Measurements from ENCODE around the gene OXCT2.
"Not testable (repeated sequence)": the region's sequence is repeated elsewhere in the genome, so short reads cannot be mapped to it uniquely, and the experiment has no call there.

The OXCT2 gene

DNA sequence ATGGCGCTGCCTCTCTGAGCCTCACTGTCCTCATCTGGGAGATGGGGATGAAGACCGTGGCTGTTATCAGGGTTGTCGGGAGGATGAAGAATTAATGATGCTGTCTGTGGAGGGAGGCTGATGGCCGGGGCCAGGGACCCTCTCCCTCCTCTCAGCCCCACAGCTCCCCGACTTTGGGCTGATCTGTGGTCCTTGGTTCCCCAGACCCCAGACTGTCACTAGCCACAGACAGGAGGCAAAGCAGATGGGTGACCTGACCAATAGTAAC, 15.9 kb upstream of the OXCT2 start:
- DNase-seq, result not testable (repeated sequence)

DNA sequence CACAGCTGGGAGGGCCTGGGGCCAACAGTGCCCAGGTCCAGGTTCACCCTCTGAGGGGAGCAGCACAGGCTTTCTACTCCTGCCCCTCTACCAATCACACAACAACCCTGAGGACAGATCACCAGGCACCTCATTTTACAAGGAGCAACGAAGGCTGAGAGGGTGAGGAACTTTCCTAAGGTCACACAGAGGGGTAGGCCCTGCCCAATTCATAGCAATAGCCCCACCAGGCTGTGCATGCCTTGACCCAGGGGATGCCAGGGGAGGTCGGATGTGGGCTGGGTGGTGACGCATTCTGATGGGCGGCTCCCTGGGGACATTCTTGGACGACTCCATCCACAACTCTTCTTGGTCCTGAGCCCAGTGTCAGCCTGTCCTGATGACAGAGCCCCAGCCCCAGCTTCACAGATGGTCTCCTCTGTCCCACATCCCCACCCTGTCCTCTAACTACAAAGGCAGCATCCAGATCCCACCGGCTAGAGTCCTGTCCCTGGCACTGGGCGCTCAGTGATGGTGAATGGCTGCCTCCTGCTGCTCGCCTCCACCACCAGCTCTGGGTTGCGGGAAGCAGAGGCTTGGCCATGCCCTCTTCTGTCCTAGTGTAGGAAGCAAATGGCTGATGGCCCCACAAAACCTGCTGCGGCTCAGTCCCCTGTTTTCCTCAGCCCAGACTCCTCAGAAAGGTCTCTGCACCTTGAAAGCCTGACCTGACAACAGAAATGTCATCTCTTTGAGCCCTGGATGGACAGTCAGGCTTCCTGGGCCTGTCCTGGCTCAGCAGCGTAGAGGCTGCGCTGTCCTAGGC, 15.4 kb upstream of the OXCT2 start:
- not testable (repeated sequence) for DNase-seq

DNA sequence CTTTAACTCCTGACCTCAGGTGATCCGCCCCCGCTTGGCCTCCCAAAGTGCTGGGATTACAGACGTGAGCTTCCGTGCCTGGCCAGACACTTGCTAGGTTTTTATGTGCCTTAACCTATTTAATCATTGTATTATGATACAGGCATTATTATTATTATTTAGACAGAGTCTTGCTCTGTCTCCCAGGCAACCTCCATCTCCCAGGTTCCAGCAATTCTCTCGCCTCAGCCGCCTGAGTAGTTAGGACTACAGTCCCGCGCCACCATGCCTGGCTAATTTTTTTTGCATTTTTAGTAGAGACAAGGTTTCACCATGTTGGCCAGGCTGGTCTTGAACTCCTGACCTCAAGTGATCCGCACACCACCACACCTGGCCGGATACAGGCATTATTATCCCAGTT, 11.5 kb upstream of the OXCT2 start:
- DNase-seq, result not testable (repeated sequence)

DNA sequence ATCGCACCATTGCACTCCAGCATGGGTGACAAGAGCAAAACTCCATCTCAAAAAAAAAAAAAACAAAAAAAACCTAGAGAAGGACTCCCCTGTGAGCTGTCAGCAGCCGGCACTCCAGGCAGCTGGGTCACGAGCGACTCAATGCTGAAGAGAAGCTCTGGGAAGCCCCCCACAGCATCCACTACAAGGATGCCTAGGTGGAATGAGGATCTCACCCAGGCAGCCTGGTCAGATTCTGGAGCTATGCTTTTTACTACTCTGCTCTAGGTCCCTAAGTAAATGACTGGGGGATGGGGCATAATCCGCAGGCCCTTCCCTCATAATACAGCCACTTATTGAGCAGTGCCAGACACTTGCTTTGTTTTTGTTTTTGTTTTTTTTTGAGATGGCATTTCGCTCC, 11.0 kb upstream of the OXCT2 start:
- no peak for DNase-seq

DNA sequence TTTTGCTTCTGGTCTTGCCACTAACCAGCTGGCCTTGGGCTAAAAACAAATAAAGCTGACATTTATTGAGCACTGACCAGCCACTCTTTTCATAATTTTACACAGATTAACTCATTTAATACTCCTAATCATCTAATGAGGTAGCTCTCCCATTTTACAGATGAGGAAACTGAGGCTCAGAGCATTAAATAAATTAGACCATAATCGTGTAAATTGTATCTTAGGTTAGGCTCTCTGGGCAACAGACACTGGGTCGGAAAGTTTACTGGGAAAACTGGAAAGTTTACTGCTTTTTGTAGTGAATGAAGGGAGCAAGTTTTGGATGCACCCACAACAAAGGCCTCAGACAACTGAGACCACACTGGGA, 10.2 kb upstream of the OXCT2 start:
- no peak for DNase-seq

DNA sequence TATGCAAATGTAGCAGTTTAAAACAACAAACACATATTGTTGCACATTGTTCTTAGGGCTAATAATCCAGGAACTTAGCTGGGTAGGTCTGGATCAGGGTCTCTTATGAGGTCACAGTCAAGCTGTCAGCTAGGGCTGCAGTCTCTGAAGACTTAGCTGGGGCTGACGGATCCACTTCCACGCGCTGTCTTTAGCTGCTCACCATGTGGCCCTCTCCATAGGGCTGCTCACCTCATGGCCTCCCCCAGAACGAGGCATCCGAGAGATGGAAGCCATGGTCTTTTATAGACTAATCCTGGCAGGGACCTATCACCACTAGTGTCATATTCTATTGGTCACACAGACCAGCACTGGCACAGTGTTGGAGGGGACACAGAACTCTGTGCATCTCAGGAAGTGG, 8.7 kb upstream of the OXCT2 start:
- no peak for DNase-seq

DNA sequence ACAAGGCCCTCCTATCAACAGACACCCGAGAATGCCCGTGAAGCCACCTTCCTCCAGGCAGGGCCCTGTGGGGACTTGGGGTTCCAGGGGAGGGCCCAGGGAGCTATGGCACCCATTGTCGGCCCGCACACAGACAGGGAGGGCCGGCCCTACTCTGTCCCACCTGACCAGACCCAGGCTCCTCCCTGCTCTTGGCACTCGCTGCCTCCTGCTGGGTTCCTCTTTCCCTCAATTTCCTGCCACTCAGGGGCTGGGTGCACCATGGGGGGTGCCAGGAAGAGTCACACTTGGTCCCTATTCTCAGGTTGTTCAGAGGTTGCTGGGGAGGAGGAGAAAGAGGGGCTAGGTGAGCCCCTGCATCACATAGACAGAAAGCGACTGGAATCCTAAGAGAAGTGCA, 8.0 kb upstream of the OXCT2 start:
- DNase-seq, result no peak

DNA sequence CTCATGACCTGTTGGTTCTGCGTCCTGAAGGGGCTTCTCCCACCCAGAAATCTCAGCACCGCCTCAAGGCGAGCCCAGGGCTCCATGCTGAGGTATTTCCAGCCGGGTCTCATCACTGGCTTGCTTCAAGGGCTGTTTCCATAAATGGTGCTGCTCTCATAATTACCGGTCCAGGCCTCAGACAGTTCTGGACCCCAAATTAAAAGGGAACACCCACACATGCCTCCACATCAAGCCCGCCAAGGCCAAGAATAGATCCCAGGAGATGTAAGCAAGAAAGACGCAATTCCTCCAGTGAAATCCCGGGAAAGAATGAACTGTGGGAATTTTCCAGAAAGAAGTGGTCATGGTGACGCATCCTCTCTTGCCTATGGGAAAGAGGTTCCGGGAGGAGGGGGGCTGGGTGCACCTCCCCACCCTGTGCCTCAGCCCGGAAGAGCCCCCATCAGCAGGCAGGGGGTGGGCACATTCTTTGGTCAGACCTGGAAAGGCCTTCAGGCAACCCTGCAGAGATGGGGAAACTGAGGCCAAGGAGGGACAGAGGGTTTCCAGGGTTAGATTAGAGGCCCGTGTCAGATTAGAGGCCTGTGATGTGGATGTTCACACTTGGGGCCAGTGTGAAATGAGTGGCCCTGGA, 7.4 kb upstream of the OXCT2 start:
- not testable (repeated sequence) for DNase-seq

DNA sequence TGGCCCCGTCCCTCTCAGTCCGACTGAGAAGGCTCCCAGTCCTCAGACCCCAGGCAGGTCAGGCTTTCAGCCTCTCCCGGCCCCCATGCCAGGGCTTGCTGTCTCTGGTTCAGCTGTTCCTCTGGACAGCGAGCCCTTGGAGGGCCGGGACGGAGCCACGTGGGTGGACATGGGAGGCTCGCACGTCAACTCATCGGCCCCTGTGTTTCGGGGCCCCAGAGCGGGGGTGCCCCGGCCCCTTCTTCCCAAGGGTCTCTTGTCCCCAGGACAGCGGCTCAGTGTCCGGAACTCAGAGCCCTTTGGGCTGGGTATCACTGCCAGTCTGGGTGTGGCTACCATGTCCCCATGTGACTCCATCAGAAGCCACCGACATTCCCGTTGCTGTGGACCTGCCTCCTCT, 6.7 kb upstream of the OXCT2 start:
- not testable (repeated sequence) for DNase-seq

DNA sequence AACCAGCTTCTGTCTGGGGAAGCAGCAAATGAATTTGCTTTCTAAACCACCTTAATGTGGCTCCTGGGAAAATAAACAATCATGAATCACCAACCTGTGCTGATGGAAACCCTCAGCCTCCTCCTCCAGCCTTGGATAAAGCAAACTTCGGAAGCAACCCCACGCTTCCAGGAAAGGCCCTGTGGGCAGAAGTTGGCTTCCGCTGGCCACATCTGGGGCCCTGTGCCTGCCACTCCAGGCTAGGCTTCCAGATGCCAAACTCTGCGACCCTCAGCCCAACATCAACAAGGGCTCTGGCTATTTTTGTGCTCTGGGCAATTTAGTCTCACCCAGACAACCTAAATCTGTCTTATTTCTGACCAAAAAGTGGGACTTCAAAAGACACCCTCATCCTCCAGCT, 6.2 kb upstream of the OXCT2 start:
- no peak for DNase-seq

DNA sequence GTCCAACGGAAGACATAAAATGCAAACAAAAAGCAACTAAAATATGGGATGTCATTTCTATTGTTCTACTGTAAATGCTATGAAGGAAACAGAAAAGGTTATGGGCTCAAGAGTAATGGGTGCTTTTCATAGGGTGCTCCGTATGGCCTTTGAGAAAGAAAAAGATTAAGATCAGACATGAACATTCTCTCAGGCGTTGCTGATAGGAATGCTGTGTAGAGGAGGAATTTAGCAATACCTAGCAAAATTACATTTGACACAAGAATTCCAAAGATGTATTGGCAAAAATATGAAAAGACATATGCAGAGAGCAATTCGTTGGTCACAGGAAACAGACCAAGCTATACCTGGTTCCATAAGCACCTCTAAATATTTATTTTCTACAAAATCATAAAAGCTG, 5.7 kb upstream of the OXCT2 start:
- DNase-seq, result no peak

DNA sequence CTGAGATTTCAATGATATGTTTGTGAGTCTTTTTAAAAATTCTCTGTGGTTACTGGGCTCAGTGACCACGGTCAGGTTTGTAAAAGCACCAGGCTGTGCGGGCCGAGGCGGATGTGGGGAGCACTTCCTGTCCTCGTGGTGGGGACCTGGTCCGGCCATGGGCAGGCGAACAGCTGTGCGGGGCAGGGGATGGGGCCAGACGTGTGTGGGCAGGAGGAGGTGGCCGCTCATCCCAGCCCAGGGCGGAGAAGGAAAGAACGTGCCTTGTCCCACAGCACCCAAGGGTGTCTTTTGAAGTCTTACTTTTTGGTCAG, 5.2 kb upstream of the OXCT2 start:
- no peak for DNase-seq

DNA sequence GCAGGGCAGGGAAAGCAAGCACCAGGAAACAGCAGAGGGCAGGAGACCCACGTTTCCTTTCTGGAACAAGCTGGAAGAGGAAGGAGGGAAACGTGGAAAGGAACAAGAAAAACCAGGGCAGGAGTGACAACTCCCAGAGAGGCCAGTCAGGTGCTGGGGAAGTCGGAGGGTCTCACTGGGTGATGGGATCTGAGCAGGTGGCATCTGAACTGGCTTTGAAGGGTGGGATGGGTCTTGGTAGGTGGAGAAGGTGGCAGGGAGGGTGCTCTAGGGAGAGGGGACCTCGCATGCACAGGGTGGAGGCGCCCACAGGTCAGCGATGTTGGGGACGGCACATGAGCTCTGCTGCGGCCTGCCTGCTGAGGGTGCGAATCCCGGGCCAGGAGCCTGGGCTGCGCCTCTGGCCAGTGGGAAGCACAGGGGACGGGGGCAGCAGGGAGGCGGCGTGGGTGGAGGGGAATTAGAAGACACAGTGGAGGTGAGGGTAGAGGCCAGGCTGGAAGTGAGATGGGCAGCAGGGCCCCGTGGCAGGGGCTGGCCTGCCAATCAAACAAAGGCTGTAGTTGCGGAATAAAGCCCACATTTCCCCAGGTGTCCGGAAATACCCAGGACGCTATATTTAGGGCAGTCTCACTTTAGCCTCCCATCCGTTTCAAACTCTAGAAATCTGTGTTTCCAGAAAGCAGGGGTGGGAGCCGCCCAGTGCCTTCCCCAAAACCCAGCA, 4.7 kb upstream of the OXCT2 start:
- not testable (repeated sequence) for DNase-seq

DNA sequence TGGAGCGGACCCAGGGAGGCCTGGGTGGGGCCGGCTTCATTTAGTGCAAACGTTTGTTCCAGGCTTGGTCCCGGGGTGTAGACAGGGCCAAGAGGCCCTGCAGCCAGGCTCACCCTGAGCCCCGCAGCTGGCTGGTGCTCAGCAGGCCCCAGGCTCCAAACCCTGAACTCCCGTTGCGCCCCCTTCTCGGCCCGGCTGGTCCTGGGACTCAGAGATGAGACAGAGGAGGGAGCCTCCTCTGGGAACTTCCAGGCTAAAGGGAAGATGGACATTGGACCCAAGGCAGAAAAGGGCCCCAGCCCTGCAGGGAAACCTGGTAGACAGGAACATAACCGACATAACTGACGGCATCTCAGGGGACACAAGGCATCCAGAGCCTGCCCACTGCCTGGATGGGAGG, 4.0 kb upstream of the OXCT2 start:
- DNase-seq, result not testable (repeated sequence)

DNA sequence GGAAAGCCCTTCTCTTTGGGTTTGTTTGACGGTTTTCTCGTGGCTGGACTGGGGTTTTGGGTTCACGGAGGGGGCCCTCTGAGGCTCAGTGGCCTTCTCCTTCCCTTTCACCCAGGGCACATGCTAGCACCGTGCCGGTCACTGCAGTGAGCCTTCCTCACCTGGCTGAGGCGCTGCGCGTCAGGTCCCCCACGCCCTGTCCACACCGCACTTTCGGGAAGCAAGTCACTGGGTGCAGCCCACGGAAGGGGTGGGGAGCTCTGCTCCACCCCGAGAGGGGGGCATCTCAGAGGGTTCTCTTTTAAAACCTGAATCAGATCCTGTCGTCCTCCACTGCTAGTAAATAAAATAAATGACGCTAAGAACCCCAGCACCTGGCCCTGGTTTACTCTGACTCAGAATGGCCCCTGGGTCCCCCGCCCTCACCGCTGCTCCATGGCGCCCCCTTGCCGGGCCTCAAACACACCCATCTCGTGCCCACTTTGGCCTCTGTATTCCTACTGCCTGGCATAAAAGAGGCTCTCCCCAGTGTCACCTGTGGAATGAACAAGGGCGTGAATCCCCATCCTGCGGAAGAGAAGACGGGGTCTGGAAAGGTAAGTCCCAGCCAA, 2.3 kb upstream of the OXCT2 start:
- DNase-seq, result not testable (repeated sequence)

DNA sequence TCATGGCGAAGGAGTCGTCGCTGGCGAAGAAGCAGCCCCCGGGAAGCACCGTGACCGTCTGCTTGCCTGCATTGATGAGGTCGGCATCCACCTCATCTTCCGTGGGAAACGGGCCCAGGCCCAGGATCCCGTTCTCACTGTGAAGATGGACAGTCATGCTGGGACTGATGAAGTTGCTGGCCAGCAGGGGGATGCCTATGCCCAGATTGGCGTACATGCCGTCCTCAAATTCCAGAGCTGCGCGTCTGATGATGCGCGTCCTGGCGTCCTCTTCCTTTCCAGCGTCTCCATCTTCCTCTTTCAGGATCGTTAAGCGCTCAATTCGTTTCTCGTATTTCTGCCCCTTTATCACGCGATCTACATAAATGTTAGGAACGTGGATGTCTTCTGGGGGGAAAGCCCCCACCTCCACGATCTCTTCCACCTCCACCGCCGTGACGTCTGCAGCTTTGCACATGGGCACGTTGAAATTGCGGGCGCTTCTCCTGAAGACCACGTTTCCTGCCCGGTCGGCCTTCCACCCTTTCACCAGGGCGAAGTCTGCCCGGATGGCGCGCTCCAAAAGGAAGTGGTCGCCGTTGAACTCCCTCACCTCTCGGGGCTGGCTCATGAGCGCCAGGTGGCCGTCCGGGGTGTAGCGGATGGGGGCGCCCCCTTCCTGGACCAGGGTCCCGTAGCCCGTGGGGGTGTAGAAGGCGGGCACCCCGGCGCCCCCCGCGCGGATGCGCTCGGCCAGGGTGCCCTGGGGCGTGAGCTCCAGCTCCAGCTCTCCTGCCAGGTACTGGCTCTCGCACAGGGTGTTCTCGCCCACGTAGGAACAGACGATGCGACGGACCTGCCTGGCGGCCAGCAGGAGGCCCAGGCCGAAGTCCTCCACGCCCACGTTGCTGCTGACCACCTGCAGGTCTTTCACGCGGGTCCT, 787 bp downstream of the OXCT2 start:
- DNase-seq, result not testable (repeated sequence)

DNA sequence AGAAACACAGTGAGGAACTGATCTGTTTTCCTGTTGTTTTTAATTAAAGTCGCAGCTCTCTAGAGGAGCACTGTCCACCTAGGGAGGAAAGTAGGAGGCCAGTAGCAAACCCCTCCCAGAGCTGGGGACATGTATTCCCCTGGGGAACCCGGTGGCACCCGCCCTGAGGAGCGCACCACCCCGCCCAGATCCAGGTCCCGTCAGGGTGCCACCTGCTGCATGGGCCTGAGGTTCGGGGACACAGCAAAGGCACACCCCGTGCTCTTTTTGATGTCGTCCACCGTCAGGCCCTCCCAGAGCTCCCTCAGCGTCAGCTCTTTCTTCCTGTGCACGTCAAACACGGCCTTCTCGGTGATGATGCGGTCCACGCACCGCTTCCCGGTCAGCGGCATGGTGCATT, 1.6 kb downstream of the OXCT2 start:
- DNase-seq, result not testable (repeated sequence)

DNA sequence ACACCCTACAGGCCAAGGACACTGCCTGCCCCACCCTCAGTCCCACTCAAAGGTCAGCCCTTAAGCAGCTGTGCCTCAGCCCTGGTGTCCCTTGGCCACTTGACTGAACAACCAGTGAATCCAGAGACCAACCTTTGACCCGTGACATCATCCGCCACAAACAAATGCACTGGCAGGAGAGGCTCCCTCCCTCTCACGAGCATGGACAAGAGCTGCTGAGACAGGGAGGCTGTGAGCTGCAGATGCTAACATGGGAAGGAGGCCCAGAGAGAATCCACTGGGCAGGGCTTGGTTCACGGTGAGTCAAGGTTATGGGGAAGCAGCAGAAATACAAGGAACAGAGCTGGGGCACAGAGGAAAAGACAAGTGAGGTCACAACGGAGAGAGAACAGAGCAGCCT, 4.7 kb downstream of the OXCT2 start:
- DNase-seq, result not testable (repeated sequence)

DNA sequence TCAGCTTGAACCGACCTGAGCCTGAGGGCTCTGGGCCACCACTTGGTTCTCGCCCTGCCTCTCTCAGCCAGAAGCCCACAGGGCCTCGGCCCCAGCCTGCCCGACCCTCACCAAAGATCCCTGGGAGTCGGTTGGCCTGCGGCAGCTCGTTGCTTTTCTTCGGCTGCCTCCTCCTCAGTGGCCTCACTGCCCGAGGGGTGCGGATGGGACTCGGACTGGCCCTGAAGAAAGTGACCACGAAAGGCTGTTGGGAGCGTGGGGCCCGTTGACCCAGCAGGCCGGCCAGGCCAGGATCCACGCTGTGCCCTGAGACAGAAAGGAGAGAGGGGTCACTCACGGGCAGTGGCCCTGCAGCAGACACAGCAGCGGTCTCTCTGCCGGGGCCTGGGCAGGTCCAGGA, 6.6 kb downstream of the OXCT2 start:
- DNase-seq, result not testable (repeated sequence)

DNA sequence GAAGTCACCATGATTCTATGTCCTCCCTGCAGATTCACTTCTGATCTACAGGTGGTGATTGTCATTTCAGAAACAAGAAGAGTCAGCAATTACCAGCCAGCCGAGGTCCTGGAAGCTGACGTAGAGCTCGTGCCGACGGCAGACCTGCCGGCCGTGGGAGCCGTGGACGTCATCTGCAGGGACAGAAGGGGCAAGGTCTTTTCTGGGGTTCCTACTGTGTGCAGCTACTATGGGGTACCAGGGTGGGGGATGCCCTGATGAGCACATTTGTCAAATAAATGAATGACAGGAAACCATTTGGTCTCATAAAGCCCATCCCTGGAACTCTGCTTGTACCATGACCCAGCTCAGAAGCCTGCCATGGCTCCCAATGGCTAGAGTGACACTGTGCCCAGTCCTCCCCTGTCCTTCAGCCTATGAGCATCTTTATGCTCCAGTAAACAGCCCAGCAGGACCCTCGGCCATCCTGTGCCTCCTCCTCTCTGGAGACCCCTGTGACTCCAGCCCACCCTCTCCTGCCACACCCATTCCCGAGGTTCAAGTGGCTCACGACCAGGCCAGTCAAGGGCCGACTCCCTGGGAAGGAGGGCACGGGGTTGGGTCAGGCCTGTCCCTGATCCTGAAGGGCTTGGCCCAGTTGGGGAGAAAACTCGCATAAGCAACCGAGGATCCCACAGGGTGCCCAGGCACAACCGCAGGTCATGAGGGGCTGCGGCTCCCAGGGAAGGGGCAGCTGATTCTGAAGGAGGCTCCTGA, 7.4 kb downstream of the OXCT2 start:
- not testable (repeated sequence) for DNase-seq

DNA sequence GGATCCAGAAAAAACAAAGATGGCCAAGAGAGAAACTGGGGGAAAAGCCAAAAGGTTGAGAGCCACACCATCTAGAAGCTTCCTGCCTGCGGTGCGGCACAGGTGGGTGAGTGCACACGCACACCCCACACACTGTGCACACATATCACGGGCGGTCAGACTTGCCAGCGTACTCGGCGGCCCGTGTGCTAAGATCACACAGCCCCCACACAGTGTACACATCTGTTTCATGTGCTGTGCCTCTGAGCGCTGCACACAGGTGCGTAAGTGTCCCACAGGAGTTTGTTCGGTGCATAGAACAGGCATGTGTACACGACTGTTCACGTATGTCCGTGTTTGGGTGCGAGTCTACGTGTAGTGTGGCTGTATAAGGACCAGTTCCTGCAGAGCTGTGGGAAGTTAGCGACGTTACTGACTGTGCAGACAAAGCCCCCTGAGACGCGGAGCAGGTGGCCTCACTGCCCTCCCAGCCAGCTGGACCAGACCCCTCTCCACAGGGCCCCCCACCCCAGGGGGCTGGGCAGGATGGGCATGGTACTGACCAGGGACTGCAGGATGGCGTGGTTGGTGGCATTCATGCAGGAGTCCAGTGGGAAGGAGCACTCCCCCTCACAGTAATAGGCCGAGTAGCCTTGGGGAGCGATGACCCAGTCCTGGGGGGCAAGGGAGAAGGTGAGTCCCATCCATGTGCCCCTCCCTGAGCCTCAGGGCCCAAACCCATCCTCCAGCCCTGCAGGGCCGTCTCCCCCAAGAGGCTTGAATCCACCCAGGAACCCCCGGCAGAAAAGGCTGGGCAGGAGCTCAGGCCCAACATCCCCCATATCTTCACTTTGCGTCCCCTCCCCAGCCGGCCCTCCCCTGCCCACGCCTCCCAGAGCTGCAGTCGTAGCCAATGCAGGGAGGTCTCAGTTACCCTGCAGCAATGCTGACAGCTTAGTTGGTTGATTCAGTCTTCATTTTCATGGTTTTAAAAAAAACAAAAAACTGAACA, 8.3 kb downstream of the OXCT2 start:
- no peak for DNase-seq

Data from NCI-H2107 (cell line).